OCI-M1 (cell line): ENCODE results near the gene JAM3.
"Not testable (repeated sequence)": the region's sequence is repeated elsewhere in the genome, so short reads cannot be mapped to it uniquely, and the experiment has no call there.

Experiments
- DNase-seq: peaks from one replicate; lab custom pipeline; 2025; lab: John Stamatoyannopoulos, UW

JAM3 gene

GRCh38 chr11:134181707-134182106 is 112.8 kb downstream of the JAM3 start:
- DNase-seq = no peak

GRCh38 chr11:134188092-134188491 is 119.2 kb downstream of the JAM3 start:
- DNase-seq = not testable (repeated sequence)

- no peak for DNase-seq
Measured at GRCh38 chr11:134196756-134197155, 127.9 kb downstream of the JAM3 start.

- no peak for DNase-seq
Measured at GRCh38 chr11:134199531-134199930, 130.7 kb downstream of the JAM3 start.

- no peak for DNase-seq
Measured at GRCh38 chr11:134200688-134201087, 131.8 kb downstream of the JAM3 start.
